Measurements from ENCODE around the gene NEU4. TPM values are rescaled to one million over a fixed set of nuclear protein-coding genes. Genes with fewer than 3 reads are reported as not detected.

The NEU4 gene
- total and polyA plus RNA-seq, 2 donors from 2014 or later = 0.76 to 2.8 TPM

DNA sequence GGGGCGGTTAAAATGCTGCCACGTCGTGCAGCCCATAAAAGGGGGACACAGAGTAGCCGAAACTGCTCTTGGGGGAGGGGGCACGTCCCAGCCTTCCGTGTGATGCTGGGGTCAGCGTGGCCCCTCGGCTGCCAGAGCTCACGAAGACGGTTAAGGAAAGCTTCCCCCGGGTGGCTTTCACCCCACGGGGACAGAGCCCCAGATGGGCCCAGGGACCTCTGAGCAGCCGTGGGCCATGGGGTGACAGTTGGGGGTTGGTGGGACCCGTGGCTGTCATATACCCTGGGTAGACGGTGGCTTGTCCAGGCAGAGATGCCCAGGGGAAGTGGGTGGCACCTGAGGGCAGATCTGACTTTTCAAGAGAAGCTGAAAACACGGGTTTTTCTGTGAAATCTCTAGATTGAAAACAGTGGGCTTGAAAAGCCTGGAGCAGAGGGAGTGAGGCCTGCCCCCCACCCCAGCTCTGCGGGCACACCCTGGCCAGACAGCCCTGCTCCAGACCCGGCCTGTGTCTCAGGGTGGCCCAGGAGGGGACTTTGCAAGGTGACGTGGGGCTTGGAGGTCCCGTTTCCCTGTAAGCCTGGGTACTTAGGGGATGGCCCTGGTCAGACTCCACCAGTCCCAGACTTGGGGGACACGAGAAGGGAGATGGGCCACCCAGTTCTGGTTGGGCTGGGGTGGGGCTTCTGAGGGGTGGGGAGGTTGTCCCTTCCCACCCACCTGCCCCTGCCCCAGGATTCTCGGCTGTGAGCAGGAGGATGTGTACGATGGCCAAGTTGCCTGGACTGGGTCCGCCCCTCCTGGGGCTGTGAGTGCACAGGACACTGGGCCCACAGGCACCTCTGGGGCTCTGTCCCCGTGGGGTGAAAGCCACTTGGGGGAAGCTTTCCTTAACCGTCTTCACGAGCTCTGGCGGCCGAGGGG, 652 bp downstream of the NEU4 start:
- intact Hi-C loops (cut with DNase I) = no loop called here
- Histone ChIP-seq H3K36me3 (ENCODE audit: control insufficient read depth in 2 of 3, insufficient read depth in 3 of 3, low read length in 3 of 3) (no peaks in the 10 kb centered on the region), H3K27me3 (ENCODE audit: control insufficient read depth, insufficient read depth, low read length) (no peaks in the 10 kb centered on the region), H3K4me3 (ENCODE audit: low read length in 3 of 3) (no peak overlapping the region), H3K9me3 (ENCODE audit: control insufficient read depth in 2 of 3, insufficient read depth in 1 of 3, low read length in 3 of 3) (no peaks in the 10 kb centered on the region), H3K4me1 (ENCODE audit: control insufficient read depth in 2 of 3, insufficient read depth in 2 of 3, low read depth in 1 of 3, low read length in 3 of 3) (peaks cover 2 to 8% (median 2%) of the 10 kb centered on the region in 3 donors), H3K9ac (ENCODE audit: low read length in 3 of 3) (no peak overlapping the region), H3K27ac (ENCODE audit: low read depth in 2 of 2, low read length in 2 of 2) (peak overlapping the region in 1 of 2 donors; percentile 57)
- DNase-seq = peak in 2 of 5 donors; percentile 60 to 65
- TF ChIP-seq, protein P1, sequence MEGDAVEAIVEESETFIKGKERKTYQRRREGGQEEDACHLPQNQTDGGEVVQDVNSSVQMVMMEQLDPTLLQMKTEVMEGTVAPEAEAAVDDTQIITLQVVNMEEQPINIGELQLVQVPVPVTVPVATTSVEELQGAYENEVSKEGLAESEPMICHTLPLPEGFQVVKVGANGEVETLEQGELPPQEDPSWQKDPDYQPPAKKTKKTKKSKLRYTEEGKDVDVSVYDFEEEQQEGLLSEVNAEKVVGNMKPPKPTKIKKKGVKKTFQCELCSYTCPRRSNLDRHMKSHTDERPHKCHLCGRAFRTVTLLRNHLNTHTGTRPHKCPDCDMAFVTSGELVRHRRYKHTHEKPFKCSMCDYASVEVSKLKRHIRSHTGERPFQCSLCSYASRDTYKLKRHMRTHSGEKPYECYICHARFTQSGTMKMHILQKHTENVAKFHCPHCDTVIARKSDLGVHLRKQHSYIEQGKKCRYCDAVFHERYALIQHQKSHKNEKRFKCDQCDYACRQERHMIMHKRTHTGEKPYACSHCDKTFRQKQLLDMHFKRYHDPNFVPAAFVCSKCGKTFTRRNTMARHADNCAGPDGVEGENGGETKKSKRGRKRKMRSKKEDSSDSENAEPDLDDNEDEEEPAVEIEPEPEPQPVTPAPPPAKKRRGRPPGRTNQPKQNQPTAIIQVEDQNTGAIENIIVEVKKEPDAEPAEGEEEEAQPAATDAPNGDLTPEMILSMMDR (IDR thresholded peaks at IDR 0.05; ENCODE audit: borderline replicate concordance, extremely low read depth, insufficient read depth) = no peak
- no peak for FAIRE-seq

DNA sequence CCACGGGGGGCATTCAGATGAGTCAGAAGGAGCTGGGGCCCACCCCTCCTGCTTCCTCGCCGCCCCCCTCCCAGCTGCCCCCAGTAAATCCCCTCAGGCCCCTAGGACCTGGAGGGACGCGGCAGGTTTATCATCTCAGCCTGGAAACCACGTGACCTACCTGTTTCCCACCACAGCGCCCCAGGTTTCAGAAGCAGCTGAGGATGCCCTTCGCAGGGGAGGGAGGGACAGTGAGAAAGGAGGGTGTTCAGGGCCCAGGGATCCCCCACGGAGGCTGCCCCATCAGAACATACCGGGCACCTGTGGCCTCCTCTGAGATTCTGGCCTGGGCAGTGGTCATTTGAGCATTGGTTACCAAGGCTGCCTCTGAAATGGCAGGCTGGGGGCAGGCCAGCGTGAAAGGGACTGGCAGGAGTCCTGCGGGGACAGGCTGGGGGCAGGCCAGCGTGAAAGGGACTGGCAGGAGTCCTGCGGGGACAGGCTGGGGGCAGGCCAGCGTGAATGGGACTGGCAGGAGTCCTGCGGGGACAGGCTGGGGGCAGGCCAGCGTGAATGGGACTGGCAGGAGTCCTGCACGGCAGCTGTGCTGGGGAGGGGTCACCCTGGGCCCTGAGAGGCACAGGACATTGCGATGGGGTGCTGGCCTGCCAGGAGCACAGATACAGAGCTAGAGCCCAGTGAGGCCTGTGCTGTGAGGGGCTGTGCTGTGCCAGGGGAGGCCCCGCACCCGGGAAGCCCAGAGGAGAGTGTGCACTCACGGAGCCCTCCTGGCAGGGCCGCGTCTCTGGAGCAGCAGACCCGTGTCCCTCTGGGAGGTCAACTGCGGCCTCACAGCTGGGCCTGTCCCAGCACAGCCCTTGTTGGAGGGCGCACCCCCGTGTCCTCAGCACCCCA, 1.6 kb downstream of the NEU4 start:
- H3K27me3 ChIP-seq (ENCODE audit: control insufficient read depth, insufficient read depth, low read length) = no peaks in the 10 kb centered on the region
- H3K9ac ChIP-seq (ENCODE audit: low read length in 3 of 3) = no peak overlapping the region
- H3K4me1 ChIP-seq (ENCODE audit: control insufficient read depth in 2 of 3, insufficient read depth in 2 of 3, low read depth in 1 of 3, low read length in 3 of 3) = peaks cover 0 to 4% (median 0%) of the 10 kb centered on the region in 3 donors
- intact Hi-C loops (cut with DNase I) = no loop called here
- no peak overlapping the region for H3K27ac ChIP-seq (ENCODE audit: low read depth in 2 of 2, low read length in 2 of 2)
- TF ChIP-seq, protein P1 (IDR thresholded peaks at IDR 0.05; ENCODE audit: borderline replicate concordance, extremely low read depth, insufficient read depth) = no peak
- no peaks in the 10 kb centered on the region for H3K9me3 ChIP-seq (ENCODE audit: control insufficient read depth in 2 of 3, insufficient read depth in 1 of 3, low read length in 3 of 3)
- H3K36me3 ChIP-seq (ENCODE audit: control insufficient read depth in 2 of 3, insufficient read depth in 3 of 3, low read length in 3 of 3) = no peaks in the 10 kb centered on the region
- FAIRE-seq = no peak
- DNase-seq = peak in 2 of 5 donors; percentile 48 to 77
- H3K4me3 ChIP-seq (ENCODE audit: low read length in 3 of 3) = no peak overlapping the region

DNA sequence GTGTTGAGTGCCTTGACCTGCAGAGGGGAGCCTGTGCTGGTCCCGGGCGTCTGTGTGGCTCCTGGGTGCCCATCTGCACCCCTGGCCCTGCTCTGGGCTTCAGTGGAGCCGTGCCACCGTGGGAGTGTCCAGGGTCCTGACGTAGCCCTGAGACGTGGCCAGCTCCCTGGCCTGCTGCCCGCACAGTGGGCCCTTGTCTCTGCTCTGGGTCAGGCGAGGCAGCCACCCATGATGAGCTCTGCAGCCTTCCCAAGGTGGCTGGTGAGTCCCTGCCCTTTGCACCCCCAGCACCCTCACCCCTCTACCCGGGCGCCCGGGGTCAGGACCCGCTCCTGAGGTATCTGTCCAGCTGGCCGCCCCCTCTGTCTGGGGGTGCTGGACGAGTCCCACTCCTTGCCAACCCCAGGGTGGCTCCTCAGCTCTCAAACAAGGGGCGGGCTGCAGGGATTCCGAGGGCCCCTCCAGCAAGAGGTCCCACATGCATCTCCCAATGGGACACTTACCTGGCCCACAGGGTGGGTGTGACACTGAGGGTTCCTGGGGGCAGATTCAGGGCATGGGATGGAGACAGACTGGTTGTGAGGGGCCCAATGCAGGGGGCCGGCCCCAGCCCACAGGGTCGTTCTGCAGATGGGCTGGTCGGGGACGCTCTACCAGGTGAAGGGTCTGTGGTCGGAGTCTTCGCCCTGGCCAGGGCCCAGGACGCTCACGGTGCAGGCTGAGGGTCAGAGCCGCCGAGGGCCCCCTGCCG, 2.4 kb downstream of the NEU4 start:
- TF ChIP-seq, protein P1 (IDR thresholded peaks at IDR 0.05; ENCODE audit: borderline replicate concordance, extremely low read depth, insufficient read depth) = no peak
- H3K9me3 ChIP-seq (ENCODE audit: control insufficient read depth in 2 of 3, insufficient read depth in 1 of 3, low read length in 3 of 3) = no peaks in the 10 kb centered on the region
- intact Hi-C loops (cut with DNase I) = no loop called here
- H3K4me1 ChIP-seq (ENCODE audit: control insufficient read depth in 2 of 3, insufficient read depth in 2 of 3, low read depth in 1 of 3, low read length in 3 of 3) = peaks cover 0 to 4% (median 0%) of the 10 kb centered on the region in 3 donors
- H3K36me3 ChIP-seq (ENCODE audit: control insufficient read depth in 2 of 3, insufficient read depth in 3 of 3, low read length in 3 of 3) = no peaks in the 10 kb centered on the region
- H3K27ac ChIP-seq (ENCODE audit: low read depth in 2 of 2, low read length in 2 of 2) = no peak overlapping the region
- DNase-seq = peak in 2 of 5 donors; percentile 56 to 75
- FAIRE-seq = no peak
- no peak overlapping the region for H3K4me3 ChIP-seq (ENCODE audit: low read length in 3 of 3)
- H3K27me3 ChIP-seq (ENCODE audit: control insufficient read depth, insufficient read depth, low read length) = no peaks in the 10 kb centered on the region
- H3K9ac ChIP-seq (ENCODE audit: low read length in 3 of 3) = no peak overlapping the region

Measured in kidney (tissue), 14 donors.